DOHH2 (cell line): ENCODE measurements around the gene KANSL3.

Experiments used
- H3F3A ChIP-seq: fragments of 200-600 bp; sonication (generic), shearing (Covaris generic); 2 replicates; pipeline ENCODE4 v1.6.0; 2016; ENCODE audit warnings: antibody characterized with exemption, mild to moderate bottlenecking; ENCODE audit not compliant: control insufficient read depth, insufficient read depth
- H3K27ac ChIP-seq: fragments of 200-600 bp; sonication (generic); 2 replicates; pipeline ENCODE4 v1.5.1; 2014; ENCODE audit warnings: low read depth, mild to moderate bottlenecking, low read length, moderate library complexity
- H3K27me3 ChIP-seq: fragments of 200-600 bp; sonication (generic); 2 replicates; pipeline ENCODE4 v1.6.1; 2014; ENCODE audit warnings: mild to moderate bottlenecking, low read length, mixed read lengths; ENCODE audit not compliant: control insufficient read depth
- H3K36me3 ChIP-seq: fragments of 200-600 bp; sonication (generic); 2 replicates; pipeline ENCODE4 v1.6.1; 2014; ENCODE audit warnings: mild to moderate bottlenecking, low read length, moderate library complexity, mixed read lengths; ENCODE audit not compliant: control insufficient read depth
- H3K4me1 ChIP-seq: fragments of 200-600 bp; sonication (generic); 2 replicates; pipeline ENCODE4 v1.6.1; 2014; ENCODE audit warnings: mild to moderate bottlenecking, low read length, mixed read lengths; ENCODE audit not compliant: control insufficient read depth
- H3K4me2 ChIP-seq: fragments of 200-600 bp; sonication (generic); 2 replicates; pipeline ENCODE4 v1.6.0; 2014; ENCODE audit warnings: mild to moderate bottlenecking, low read length, moderate library complexity
- H3K4me3 ChIP-seq: fragments of 200-600 bp; sonication (generic); 2 replicates; pipeline ENCODE4 v1.5.1; 2014; ENCODE audit warnings: mild to moderate bottlenecking, low read length, mixed read lengths
- H3K79me2 ChIP-seq: fragments of 200-600 bp; sonication (generic); 2 replicates; pipeline ENCODE4 v1.6.1; 2014; ENCODE audit warnings: mild to moderate bottlenecking, low read length, mixed read lengths; ENCODE audit not compliant: control insufficient read depth
- H3K9me2 ChIP-seq: fragments of 200-600 bp; sonication (generic); replicated peaks from 2 replicates; pipeline ENCODE4 v1.6.1; 2014; ENCODE audit warnings: mild to moderate bottlenecking, low read length, mixed read lengths; ENCODE audit not compliant: control insufficient read depth
- H3K9me3 ChIP-seq: fragments of 200-600 bp; sonication (generic); 2 replicates; pipeline ENCODE4 v1.6.1; 2014; ENCODE audit warnings: antibody characterized with exemption, low read length, mixed read lengths; ENCODE audit not compliant: control insufficient read depth, insufficient read depth
- H4K20me1 ChIP-seq: fragments of 200-600 bp; sonication (generic); 2 replicates; pipeline ENCODE4 v1.6.0; 2014; ENCODE audit warnings: low read depth, mild to moderate bottlenecking, antibody characterized with exemption, low read length, moderate library complexity; ENCODE audit not compliant: control insufficient read depth, insufficient read depth
- CTCF ChIP-seq: fragments of 200-600 bp; sonication (generic); IDR thresholded peaks from one replicate; pipeline ENCODE4 v1.5.1; 2014; ENCODE audit warnings: antibody characterized with exemption, mild to moderate bottlenecking, low read depth, low read length; ENCODE audit not compliant: poor library complexity, severe bottlenecking
- EZH2phosphoT487 ChIP-seq: fragments of 200-600 bp; sonication (generic); IDR thresholded peaks from 2 replicates; pipeline ENCODE4 v1.6.1; 2017; ENCODE audit warnings: borderline replicate concordance, mild to moderate bottlenecking, antibody characterized with exemption, low read length, moderate library complexity, mixed read lengths

The KANSL3 gene

GRCh38 chr2:96664366-96664925, 26.3 kb upstream of the KANSL3 start:
- H3F3A ChIP-seq: no peaks in the 10 kb centered on the region
- H3K79me2 ChIP-seq: no peaks in the 10 kb centered on the region
- H3K9me3 ChIP-seq: no peaks in the 10 kb centered on the region
- no peaks in the 10 kb centered on the region for H3K9me2 ChIP-seq
- H3K27me3 ChIP-seq: no peaks in the 10 kb centered on the region
- TF ChIP-seq CTCF: no peak
- no peak for TF ChIP-seq EZH2phosphoT487
- H3K27ac ChIP-seq: no peak overlapping the region
- H3K4me1 ChIP-seq: no peaks in the 10 kb centered on the region
- H3K4me3 ChIP-seq: no peak overlapping the region
- no peaks in the 10 kb centered on the region for H3K36me3 ChIP-seq
- H4K20me1 ChIP-seq: no peaks in the 10 kb centered on the region
- no peak overlapping the region for H3K4me2 ChIP-seq

GRCh38 chr2:96663829-96664228, 25.7 kb upstream of the KANSL3 start:
- H3K36me3 ChIP-seq: no peaks in the 10 kb centered on the region
- H3K9me2 ChIP-seq: no peaks in the 10 kb centered on the region
- no peaks in the 10 kb centered on the region for H3K4me1 ChIP-seq
- no peak overlapping the region for H3K27ac ChIP-seq
- no peaks in the 10 kb centered on the region for H3K9me3 ChIP-seq
- no peak overlapping the region for H3K4me2 ChIP-seq
- no peak for TF ChIP-seq CTCF
- no peaks in the 10 kb centered on the region for H3F3A ChIP-seq
- no peaks in the 10 kb centered on the region for H3K79me2 ChIP-seq
- no peaks in the 10 kb centered on the region for H4K20me1 ChIP-seq
- no peaks in the 10 kb centered on the region for H3K27me3 ChIP-seq
- H3K4me3 ChIP-seq: no peak overlapping the region

GRCh38 chr2:96663177-96663576, 25.1 kb upstream of the KANSL3 start:
- no peaks in the 10 kb centered on the region for H3K9me2 ChIP-seq
- no peaks in the 10 kb centered on the region for H4K20me1 ChIP-seq
- H3F3A ChIP-seq: no peaks in the 10 kb centered on the region
- no peaks in the 10 kb centered on the region for H3K79me2 ChIP-seq
- TF ChIP-seq EZH2phosphoT487 (no peak), CTCF (no peak)
- no peak overlapping the region for H3K4me3 ChIP-seq
- no peak overlapping the region for H3K4me2 ChIP-seq
- no peaks in the 10 kb centered on the region for H3K27me3 ChIP-seq
- no peaks in the 10 kb centered on the region for H3K9me3 ChIP-seq
- no peak overlapping the region for H3K27ac ChIP-seq
- H3K36me3 ChIP-seq: no peaks in the 10 kb centered on the region
- H3K4me1 ChIP-seq: no peaks in the 10 kb centered on the region
